A673 (cell line): Measurements from ENCODE around the gene CCL13.

Source experiments
- CTCF ChIP-seq: fragments of 300-800, 200-600 bp; sonication (generic); conservative IDR thresholded peaks from 2 replicates; pipeline ENCODE4 v1.5.1; 2017; ENCODE audit warnings: low read depth, mild to moderate bottlenecking, antibody characterized with exemption, low read length, moderate library complexity, mixed read lengths
- EZH2 ChIP-seq: fragments of 200-600 bp; sonication (generic); IDR thresholded peaks from 2 replicates; pipeline ENCODE4 v1.6.1; 2017; ENCODE audit warnings: borderline replicate concordance, low read depth, mild to moderate bottlenecking, mixed read lengths, antibody characterized with exemption, low read length; ENCODE audit not compliant: poor library complexity, severe bottlenecking

- TF ChIP-seq CTCF: no peak
- no peak for TF ChIP-seq EZH2
Measured at GRCh38 chr17:34358631-34359030, 2.4 kb downstream of the CCL13 start.
